Measurements from ENCODE around the gene HES4. TPM values are rescaled to one million over a fixed set of nuclear protein-coding genes. Genes with fewer than 3 reads are reported as not detected.
A peak's percentile ranks its signal among the peaks of the same experiment; 100 is the strongest.

HES4 gene
- total and polyA plus RNA-seq, 4 experiments from 2014 or later, result 0.36 TPM; not detected in 3

DNA sequence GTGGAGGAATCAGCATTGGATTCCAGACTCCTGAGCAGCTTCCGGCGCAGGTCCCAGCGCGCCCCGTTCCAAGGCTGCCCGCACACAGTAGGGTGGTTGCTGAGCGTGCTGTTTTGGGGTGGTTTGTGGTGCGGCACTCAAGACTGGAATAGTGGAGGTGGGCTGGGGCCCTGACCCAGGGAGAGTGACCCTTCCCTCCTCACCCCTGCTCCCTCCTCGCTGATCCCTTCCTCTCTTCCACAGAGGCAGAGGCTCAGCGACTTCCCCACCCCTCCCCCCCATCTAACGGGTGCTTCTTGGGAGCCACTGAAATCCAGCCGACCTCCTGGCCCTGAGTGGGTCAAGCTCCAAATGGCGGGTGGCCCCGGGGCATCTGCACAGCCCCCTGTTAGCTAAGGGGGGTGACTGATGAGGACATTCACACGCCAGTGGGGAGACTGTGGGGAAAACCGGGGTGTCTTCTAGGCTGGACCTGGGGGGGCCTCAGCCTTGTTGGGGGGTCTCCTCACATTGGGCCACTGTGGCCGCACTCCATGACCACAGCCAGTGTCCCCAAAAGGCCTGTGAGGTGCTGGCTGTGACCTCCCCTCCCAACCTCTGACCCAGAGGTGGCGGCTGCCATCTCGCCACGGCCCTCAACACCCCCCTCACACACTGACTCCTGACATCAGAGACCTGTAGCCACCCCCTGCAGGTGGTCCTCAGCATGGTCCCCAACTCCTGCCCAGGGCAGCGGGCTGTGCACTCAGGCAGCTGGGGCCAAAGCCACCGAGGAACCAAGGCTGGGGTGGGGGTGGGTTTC lies 3.9 kb upstream of the HES4 start:
- no peak overlapping the region for H3K4me3 ChIP-seq (ENCODE audit: low read length in 2 of 2)
- Mint-ChIP-seq H3K9me3 (no peaks in the 10 kb centered on the region), H3K27ac (peak overlapping the region in 1 of 7 donors; percentile 81), H3K4me1 (peaks cover 8 to 17% (median 10%) of the 10 kb centered on the region in 4 donors), H3K36me3 (no peaks in the 10 kb centered on the region), H3K4me3 (no peak overlapping the region), H3K27me3 (peaks cover 27 to 32% of the 10 kb centered on the region in 2 donors)
- ChIA-PET POLR2A (ENCODE audit: partially characterized antibody) (interaction anchor here (1.5 kb wide), 1 partner anchor 10 kb away, joined by 7 read pairs; the partner anchor contains the start of gene ISG15), CTCF (ENCODE audit: partially characterized antibody) (interaction anchor here (3.5 to 4.5 kb wide), 2 partner anchors 10 to 11 kb away, joined by 19 to 35 read pairs; partner anchors contain the start of gene ISG15)
- H3K4me1 ChIP-seq (ENCODE audit: insufficient read depth, low read length), result peaks cover 32% of the 10 kb centered on the region
- H3K9me3 ChIP-seq (ENCODE audit: control insufficient read depth in 1 of 2, low read length in 2 of 2), result no peaks in the 10 kb centered on the region
- intact Hi-C loops (cut with micrococcal nuclease), result no loop called here
- H3K27ac ChIP-seq (ENCODE audit: low read depth, low read length), result no peak overlapping the region
- no peaks in the 10 kb centered on the region for H3K36me3 ChIP-seq (ENCODE audit: insufficient read depth, low read length)
- no peak for DNase-seq
- peaks cover 37% of the 10 kb centered on the region for H3K27me3 ChIP-seq (ENCODE audit: insufficient read depth, low read length)

- Histone ChIP-seq H3K36me3 (ENCODE audit: insufficient read depth, low read length) (no peaks in the 10 kb centered on the region), H3K27ac (ENCODE audit: low read depth, low read length) (no peak overlapping the region), H3K9me3 (ENCODE audit: control insufficient read depth in 1 of 2, low read length in 2 of 2) (no peaks in the 10 kb centered on the region), H3K4me3 (ENCODE audit: low read length in 2 of 2) (peak overlapping the region; percentile 3 to 44), H3K4me1 (ENCODE audit: insufficient read depth, low read length) (peaks cover 32% of the 10 kb centered on the region), H3K27me3 (ENCODE audit: insufficient read depth, low read length) (peaks cover 47% of the 10 kb centered on the region)
- intact Hi-C loops (cut with micrococcal nuclease), result no loop called here
- peaks cover 8 to 17% (median 10%) of the 10 kb centered on the region in 4 donors for H3K4me1 Mint-ChIP-seq
- H3K4me3 Mint-ChIP-seq, result peak overlapping the region; percentile 64 to 91 (median 76)
- peaks cover 23 to 28% of the 10 kb centered on the region in 2 donors for H3K27me3 Mint-ChIP-seq
- CTCF ChIA-PET (ENCODE audit: partially characterized antibody), result interaction anchor here (1.3 to 4.5 kb wide), 8 partner anchors 9 to 63 kb away, joined by 4 to 35 read pairs (median 7); partner anchors contain the start of gene ISG15
- peak overlapping the region in 6 of 7 donors; percentile 85 to 94 (median 90) for H3K27ac Mint-ChIP-seq
- peak in 1 of 5 donors; percentile 23 for DNase-seq
- POLR2A ChIA-PET (ENCODE audit: partially characterized antibody), result interaction anchor here (1.5 to 2.1 kb wide), 2 partner anchors 12 to 17 kb away, joined by 8 to 16 read pairs; partner anchors contain the start of gene ISG15
- no peaks in the 10 kb centered on the region for H3K36me3 Mint-ChIP-seq
- H3K9me3 Mint-ChIP-seq, result no peaks in the 10 kb centered on the region
Measured at GRCh38 chr1:1001057-1001783, 1.3 kb upstream of the HES4 start.

DNA sequence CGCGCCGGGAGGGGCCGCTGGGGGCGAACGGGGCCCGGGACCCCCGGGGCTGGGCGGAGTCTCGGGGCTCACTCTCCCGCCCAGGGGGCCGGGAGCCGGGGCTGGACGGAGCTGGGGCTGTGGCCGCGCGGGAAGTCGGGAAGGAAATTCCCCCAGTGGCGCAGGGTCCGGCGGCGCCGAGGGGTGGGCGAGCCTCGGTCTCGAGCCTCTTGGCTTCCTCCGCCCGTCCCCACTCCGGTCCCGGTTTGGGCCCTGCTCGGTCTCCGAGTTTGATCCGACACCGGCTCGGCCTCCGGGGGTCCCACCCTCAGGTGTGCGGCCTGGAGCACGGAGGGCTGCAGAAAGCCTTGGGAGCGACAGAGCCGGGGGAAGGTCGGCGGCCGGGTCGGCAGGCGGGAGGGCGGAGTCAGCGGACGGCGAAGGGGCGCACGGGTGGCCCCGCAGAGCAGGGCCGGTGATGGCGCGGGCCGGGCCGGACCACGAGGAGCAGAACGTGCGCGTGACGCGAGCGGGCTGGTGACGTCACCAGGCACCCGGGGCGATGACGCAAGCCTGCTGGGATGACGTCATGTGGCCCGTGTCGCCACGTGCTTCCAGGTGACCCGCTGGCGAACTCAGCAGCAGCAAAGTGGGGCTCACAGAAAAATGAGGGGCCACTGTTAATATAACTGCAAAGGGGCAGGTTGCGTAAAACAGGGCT lies 610 bp upstream of the HES4 start:
- H3K4me1 Mint-ChIP-seq, result peaks cover 11 to 22% (median 13%) of the 10 kb centered on the region in 4 donors
- H3K9me3 ChIP-seq (ENCODE audit: control insufficient read depth in 1 of 2, low read length in 2 of 2), result no peaks in the 10 kb centered on the region
- H3K4me1 ChIP-seq (ENCODE audit: insufficient read depth, low read length), result peaks cover 36% of the 10 kb centered on the region
- DNase-seq, result peak; percentile 67 to 80 (median 75)
- H3K36me3 ChIP-seq (ENCODE audit: insufficient read depth, low read length), result no peaks in the 10 kb centered on the region
- H3K9me3 Mint-ChIP-seq, result no peaks in the 10 kb centered on the region
- H3K36me3 Mint-ChIP-seq, result no peaks in the 10 kb centered on the region
- ChIA-PET POLR2A (ENCODE audit: partially characterized antibody) (interaction anchor here (2.1 kb wide), 1 partner anchor 18 kb away, joined by 8 read pairs; no protein-coding TSS in a partner anchor), CTCF (ENCODE audit: partially characterized antibody) (interaction anchor here (1.9 to 4.5 kb wide), 4 partner anchors 8 to 17 kb away, joined by 8 to 35 read pairs (median 16); partner anchors contain the start of gene ISG15)
- peak overlapping the region; percentile 3 to 44 for H3K4me3 ChIP-seq (ENCODE audit: low read length in 2 of 2)
- peaks cover 23 to 29% of the 10 kb centered on the region in 2 donors for H3K27me3 Mint-ChIP-seq
- H3K27ac ChIP-seq (ENCODE audit: low read depth, low read length), result no peak overlapping the region
- peak overlapping the region; percentile 85 to 94 (median 89) for H3K27ac Mint-ChIP-seq
- peak overlapping the region; percentile 64 to 91 (median 76) for H3K4me3 Mint-ChIP-seq
- intact Hi-C loops (cut with micrococcal nuclease), result no loop called here
- H3K27me3 ChIP-seq (ENCODE audit: insufficient read depth, low read length), result peaks cover 46% of the 10 kb centered on the region

- Histone ChIP-seq H3K4me1 (ENCODE audit: insufficient read depth, low read length) (peaks cover 27% of the 10 kb centered on the region), H3K27me3 (ENCODE audit: insufficient read depth, low read length) (peaks cover 32% of the 10 kb centered on the region), H3K9me3 (ENCODE audit: control insufficient read depth in 1 of 2, low read length in 2 of 2) (no peaks in the 10 kb centered on the region), H3K27ac (ENCODE audit: low read depth, low read length) (no peak overlapping the region), H3K4me3 (ENCODE audit: low read length in 2 of 2) (peak overlapping the region in 1 of 2 donors; percentile 35), H3K36me3 (ENCODE audit: insufficient read depth, low read length) (no peaks in the 10 kb centered on the region)
- H3K4me1 Mint-ChIP-seq, result peaks cover 4 to 21% (median 5%) of the 10 kb centered on the region in 4 donors
- H3K27ac Mint-ChIP-seq, result peak overlapping the region in 1 of 7 donors; percentile 35
- CTCF ChIA-PET (ENCODE audit: partially characterized antibody), result interaction anchor here (1.1 kb wide), 1 partner anchor 14 kb away, joined by 5 read pairs; the partner anchor contains the start of gene ISG15
- peak in 2 of 5 donors; percentile 30 to 43 for DNase-seq
- no peaks in the 10 kb centered on the region for H3K9me3 Mint-ChIP-seq
- peaks cover 20 to 26% of the 10 kb centered on the region in 2 donors for H3K27me3 Mint-ChIP-seq
- H3K4me3 Mint-ChIP-seq, result peak overlapping the region in 5 of 8 donors; percentile 35 to 69 (median 58)
- H3K36me3 Mint-ChIP-seq, result no peaks in the 10 kb centered on the region
- POLR2A ChIA-PET (ENCODE audit: partially characterized antibody), result interaction anchor here (3.1 kb wide), 1 partner anchor 14 kb away, joined by 11 read pairs; the partner anchor contains the start of gene ISG15
- intact Hi-C loops (cut with micrococcal nuclease), result no loop called here
Measured at GRCh38 chr1:998995-999724, 737 bp downstream of the HES4 start.

DNA sequence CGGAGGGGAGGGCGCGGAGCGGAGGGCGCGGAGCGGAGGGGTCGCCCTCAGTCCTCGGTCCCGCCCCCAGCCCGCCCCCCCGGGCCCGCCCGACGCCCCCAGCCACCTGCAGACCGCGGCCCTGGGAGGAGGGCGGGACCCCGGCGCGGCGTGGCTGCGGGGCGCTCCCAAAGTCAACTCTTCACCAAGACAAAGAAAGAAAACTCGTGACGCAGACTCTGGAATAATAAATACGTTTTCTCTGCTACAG lies 1.2 kb downstream of the HES4 start:
- H3K9me3 ChIP-seq (ENCODE audit: control insufficient read depth in 1 of 2, low read length in 2 of 2), result no peaks in the 10 kb centered on the region
- H3K36me3 Mint-ChIP-seq, result no peaks in the 10 kb centered on the region
- peaks cover 20 to 26% of the 10 kb centered on the region in 2 donors for H3K27me3 Mint-ChIP-seq
- peaks cover 4 to 21% (median 5%) of the 10 kb centered on the region in 4 donors for H3K4me1 Mint-ChIP-seq
- H3K27ac Mint-ChIP-seq, result no peak overlapping the region
- no peak overlapping the region for H3K27ac ChIP-seq (ENCODE audit: low read depth, low read length)
- H3K4me3 Mint-ChIP-seq, result no peak overlapping the region
- DNase-seq, result peak in 2 of 5 donors; percentile 28 to 29
- H3K27me3 ChIP-seq (ENCODE audit: insufficient read depth, low read length), result peaks cover 30% of the 10 kb centered on the region
- H3K4me1 ChIP-seq (ENCODE audit: insufficient read depth, low read length), result peaks cover 27% of the 10 kb centered on the region
- intact Hi-C loops (cut with micrococcal nuclease), result no loop called here
- no peaks in the 10 kb centered on the region for H3K9me3 Mint-ChIP-seq
- no peaks in the 10 kb centered on the region for H3K36me3 ChIP-seq (ENCODE audit: insufficient read depth, low read length)
- no peak overlapping the region for H3K4me3 ChIP-seq (ENCODE audit: low read length in 2 of 2)
- CTCF ChIA-PET (ENCODE audit: partially characterized antibody), result no interaction called here
- POLR2A ChIA-PET (ENCODE audit: partially characterized antibody), result interaction anchor here (3.1 kb wide), 1 partner anchor 15 kb away, joined by 11 read pairs; the partner anchor contains the start of gene ISG15

DNA sequence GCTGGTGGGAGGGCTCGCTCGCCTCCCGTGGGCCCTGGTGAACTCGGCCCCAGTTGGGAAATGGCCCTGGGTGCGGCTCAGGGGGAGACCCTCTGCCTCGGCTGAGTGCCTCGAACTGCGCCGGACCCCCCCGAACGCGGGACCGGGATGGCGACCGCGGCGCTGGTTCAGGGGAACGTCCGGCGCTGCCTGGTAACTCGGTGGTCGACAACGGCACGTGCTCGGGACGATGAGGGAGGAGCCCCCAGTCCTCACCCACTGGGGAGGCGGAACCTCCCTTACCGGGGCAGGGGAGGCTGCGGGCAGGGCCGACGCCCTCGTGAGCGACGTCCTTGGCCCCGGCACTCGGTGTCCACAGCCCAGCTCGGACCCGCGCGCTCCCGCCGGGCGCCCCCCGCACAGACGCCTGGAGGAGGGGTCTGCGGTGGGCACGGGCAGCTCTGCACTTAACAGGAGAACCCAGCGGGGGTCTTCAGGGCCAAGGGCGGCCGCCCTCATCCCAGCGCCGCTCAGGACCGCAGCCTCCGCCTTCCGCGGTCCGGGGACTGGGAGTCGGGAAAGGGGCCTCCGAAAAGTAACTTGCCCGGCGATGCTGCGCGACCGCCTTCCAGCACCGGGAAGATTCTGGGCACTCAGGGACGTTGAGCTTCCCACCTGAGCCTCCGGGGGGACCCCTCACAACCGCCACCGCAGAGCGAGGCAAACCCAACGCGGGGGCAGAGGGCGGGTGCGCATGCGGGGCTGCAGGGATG lies 1.7 kb downstream of the HES4 start:
- DNase-seq, result no peak
- CTCF ChIA-PET (ENCODE audit: partially characterized antibody), result interaction anchor here (0.8 kb wide), 1 partner anchor 66 kb away, joined by 3 read pairs; no protein-coding TSS in a partner anchor

More for the DNA sequence above, 1.7 kb downstream of the HES4 start:
- Histone ChIP-seq H3K27ac (ENCODE audit: low read depth, low read length) (no peak overlapping the region), H3K9me3 (ENCODE audit: control insufficient read depth in 1 of 2, low read length in 2 of 2) (no peaks in the 10 kb centered on the region), H3K4me3 (ENCODE audit: low read length in 2 of 2) (no peak overlapping the region), H3K4me1 (ENCODE audit: insufficient read depth, low read length) (peaks cover 27% of the 10 kb centered on the region), H3K27me3 (ENCODE audit: insufficient read depth, low read length) (peaks cover 25% of the 10 kb centered on the region), H3K36me3 (ENCODE audit: insufficient read depth, low read length) (no peaks in the 10 kb centered on the region)
- H3K27me3 Mint-ChIP-seq, result peaks cover 18 to 23% of the 10 kb centered on the region in 2 donors
- H3K27ac Mint-ChIP-seq, result no peak overlapping the region
- intact Hi-C loops (cut with micrococcal nuclease), result no loop called here
- H3K4me3 Mint-ChIP-seq, result peak overlapping the region in 1 of 8 donors; percentile 15
- peaks cover 4 to 21% (median 5%) of the 10 kb centered on the region in 4 donors for H3K4me1 Mint-ChIP-seq
- no peaks in the 10 kb centered on the region for H3K36me3 Mint-ChIP-seq
- POLR2A ChIA-PET (ENCODE audit: partially characterized antibody), result interaction anchor here (3.1 kb wide), 1 partner anchor 15 kb away, joined by 11 read pairs; the partner anchor contains the start of gene ISG15
- no peaks in the 10 kb centered on the region for H3K9me3 Mint-ChIP-seq

Data from CD4-positive, alpha-beta memory T cell (primary cell).